DLD1 (cell line): Measurements from ENCODE around the gene KLHL21.
"Not testable (repeated sequence)": the region's sequence is repeated elsewhere in the genome, so short reads cannot be mapped to it uniquely, and the experiment has no call there.

Experiments used
- in situ Hi-C: cut with HindIII; loops from 2 replicates; pipeline ENCODE4 v1.10.0; 2017; ENCODE audit warnings: low sequenced_read_pairs

Gene KLHL21

GRCh38 chr1:6585081-6585722, 17.5 kb downstream of the KLHL21 start:
- in situ Hi-C loops = no loop called here

DNA sequence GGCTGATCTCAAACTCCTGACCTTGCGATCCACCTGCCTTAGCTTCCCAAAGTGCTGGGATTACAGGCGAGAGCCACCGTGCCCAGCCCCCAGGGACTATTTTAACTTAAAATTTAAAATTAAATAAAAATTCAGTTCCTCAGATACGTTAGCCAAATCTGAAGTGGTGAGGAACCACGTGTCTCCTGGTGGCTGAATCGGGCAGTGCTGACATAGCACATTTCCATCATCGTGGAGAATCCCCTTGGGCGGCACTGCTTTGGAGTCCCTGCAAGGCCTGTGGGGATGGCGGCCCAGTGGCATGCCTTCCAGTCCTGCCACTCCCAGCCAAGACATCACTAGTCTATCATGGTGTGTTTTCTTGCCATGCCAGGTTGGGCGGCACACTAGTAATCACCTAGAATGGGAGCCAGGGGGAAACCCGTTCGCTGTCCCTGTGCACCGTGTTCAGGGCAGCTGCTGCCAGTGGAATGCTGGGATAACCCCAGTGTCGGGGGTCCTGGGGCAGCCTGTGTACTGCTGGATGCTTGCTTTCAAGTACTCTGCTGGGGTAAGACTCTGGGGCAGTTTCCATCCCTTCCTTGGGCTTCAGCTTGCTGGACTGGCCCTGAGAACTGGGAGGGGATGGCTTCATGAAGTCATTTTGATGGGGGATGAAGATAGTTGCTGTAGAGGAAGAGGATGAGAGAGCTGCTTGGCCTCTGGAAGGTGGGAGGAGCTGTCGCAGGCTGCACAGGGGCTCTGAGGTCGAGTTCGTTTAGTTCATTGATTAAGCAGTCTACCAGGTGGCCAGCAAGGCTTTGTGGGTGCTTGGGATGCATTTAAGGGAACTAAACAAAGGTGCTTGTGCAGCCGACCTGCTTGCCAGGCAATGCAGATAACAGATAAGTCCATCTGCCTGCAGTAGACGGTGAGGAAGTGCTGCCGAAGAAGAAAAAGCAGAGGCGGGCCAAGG, 18.3 kb downstream of the KLHL21 start:
- in situ Hi-C loops = no loop called here

DNA sequence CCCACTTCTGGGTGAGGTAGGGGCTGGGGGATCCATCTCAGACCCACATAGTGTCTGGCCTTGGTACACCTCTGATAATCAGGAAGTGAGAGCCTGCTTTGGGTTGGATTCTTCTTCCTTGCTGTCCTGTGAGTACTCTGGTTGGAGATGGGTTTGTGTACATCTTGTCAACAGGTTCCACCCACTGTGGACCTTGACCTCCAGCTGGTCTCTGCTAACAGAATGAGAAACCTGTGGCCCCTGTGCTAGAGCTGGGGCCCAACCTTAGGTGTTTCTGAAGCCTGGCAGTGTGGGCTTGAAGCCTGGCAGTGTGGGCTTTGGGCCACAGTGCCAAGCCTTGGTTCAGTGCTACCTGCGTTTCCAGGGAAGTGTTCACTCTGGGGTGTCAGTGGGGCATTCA, 20.3 kb downstream of the KLHL21 start:
- in situ Hi-C loops = no loop called here

DNA sequence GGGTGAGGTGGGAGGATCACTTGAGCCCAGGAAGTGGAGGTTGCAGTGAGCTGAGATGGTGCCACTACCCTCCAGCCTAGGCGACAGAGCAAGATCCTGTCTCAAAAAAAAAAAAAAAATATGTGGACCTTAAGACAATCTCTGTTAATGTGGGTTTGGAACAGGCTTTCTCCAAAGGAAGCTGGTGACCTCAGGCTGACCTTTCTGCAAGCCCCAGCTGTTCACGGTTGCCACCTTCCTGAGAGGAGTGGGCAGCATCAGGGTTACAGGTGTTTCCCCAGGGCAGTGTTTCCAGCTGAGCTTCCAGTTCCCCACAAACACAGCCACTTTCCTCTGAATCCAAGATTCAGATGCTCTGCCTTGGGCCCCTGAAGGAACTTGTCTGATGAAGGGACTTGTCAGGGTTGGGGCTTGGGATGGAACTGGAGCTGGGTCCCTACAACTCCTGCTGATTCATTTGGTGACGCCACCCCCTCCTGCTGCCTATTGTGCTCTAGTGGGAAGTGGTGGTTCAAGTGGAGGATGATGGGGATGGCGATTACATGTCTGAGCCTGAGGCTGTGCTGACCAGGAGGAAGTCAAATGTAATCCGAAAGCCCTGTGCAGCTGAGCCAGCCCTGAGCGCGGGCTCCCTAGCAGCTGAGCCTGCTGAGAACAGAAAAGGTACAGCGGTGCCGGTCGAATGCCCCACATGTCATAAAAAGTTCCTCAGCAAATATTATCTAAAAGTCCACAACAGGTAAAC, 20.9 kb downstream of the KLHL21 start:
- in situ Hi-C loops = no loop called here

- in situ Hi-C loops = no loop called here
Measured at GRCh38 chr1:6580593-6581409, 21.9 kb downstream of the KLHL21 start.

DNA sequence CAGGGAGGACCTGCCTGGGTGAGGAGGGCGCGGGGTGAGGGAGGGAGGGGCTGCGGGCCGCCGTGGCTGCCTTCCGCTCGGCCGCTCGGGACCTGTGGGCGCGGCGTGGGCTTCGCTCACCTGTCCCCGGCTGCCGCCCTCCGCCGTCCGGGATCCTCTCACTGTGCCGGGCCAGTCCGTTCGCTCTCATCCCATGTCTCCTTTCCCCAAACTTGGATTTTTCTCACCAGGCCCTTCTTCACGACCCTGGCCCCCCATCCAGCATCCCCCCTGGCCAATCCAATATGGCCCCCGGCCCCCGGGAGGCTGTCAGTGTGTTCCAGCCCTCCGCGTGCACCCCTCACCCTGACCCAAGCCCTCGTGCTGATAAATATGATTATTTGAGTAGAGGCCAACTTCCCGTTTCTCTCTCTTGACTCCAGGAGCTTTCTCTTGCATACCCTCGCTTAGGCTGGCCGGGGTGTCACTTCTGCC, 22.5 kb downstream of the KLHL21 start:
- in situ Hi-C loops = no loop called here

DNA sequence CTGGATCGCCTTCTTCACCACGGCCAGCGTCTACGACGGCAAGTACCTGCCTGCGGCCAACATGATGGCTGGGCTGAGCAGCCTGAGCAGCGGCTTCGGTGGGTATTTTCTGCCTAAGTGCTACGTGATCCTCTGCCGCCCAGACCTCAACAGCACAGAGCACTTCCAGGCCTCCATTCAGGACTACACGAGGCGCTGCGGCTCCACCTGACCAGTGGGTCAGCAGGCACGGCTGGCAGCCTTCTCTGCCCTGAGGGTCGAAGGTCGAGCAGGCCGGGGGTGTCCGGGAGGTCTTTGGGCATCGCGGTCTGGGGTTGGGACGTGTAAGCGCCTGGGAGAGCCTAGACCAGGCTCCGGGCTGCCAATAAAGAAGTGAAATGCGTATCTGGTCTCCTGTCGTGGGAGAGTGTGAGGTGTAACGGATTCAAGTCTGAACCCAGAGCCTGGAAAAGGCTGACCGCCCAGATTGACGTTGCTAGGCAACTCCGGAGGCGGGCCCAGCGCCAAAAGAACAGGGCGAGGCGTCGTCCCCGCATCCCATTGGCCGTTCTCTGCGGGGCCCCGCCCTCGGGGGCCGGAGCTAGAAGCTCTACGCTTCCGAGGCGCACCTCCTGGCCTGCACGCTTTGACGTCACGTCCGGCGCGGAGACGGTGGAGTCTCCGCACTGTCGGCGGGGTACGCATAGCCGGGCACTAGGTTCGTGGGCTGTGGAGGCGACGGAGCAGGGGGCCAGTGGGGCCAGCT, 23.1 kb downstream of the KLHL21 start, which contains the start of gene ZBTB48:
Gene ZBTB48 (plus strand): TSS at position 621 of the 745 bp plus-strand sequence. CDS start 616 bp downstream, outside the sequence.
- in situ Hi-C loops = no loop called here

GRCh38 chr1:6578624-6579373, 23.9 kb downstream of the KLHL21 start:
- in situ Hi-C loops = no loop called here

GRCh38 chr1:6577831-6578525, 24.7 kb downstream of the KLHL21 start:
- in situ Hi-C loops = no loop called here

DNA sequence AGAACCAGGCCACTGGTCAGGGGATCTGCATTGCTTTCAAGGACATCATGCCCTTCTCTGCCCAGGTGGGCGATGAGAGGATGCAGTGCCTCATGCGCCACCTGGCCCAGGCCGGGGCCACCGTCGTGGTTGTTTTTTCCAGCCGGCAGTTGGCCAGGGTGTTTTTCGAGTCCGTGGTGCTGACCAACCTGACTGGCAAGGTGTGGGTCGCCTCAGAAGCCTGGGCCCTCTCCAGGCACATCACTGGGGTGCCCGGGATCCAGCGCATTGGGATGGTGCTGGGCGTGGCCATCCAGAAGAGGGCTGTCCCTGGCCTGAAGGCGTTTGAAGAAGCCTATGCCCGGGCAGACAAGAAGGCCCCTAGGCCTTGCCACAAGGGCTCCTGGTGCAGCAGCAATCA, 27.9 kb downstream of the KLHL21 start:
- in situ Hi-C loops = no loop called here

DNA sequence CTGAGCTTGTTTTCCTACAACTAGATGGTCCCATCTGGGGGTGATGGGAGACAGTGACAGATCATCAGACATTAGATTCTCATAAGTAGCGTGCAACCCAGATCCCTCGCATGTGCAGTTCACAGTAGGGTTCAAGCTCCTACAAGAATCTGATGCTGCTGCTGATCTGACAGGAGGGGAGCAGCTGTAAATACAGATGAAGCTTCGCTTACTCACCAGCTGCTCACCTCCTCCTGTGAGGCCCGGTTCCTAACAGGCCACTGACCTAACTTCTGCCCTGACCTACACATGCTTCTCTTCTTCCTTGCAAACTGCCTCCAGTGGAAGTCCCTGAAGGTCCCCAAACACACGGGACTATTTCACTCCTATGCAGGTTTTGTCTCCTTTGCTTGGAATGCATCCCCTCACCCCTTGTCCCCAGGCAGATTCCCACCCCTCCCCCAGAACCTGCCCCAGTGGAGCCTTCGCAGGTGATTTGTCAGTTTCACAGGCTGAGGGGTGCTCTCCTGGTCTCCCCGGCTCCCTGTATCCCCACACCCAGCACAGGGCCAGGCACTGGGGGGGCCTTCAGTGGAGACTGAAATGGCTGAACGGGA, 28.5 kb downstream of the KLHL21 start:
- in situ Hi-C loops = no loop called here

DNA sequence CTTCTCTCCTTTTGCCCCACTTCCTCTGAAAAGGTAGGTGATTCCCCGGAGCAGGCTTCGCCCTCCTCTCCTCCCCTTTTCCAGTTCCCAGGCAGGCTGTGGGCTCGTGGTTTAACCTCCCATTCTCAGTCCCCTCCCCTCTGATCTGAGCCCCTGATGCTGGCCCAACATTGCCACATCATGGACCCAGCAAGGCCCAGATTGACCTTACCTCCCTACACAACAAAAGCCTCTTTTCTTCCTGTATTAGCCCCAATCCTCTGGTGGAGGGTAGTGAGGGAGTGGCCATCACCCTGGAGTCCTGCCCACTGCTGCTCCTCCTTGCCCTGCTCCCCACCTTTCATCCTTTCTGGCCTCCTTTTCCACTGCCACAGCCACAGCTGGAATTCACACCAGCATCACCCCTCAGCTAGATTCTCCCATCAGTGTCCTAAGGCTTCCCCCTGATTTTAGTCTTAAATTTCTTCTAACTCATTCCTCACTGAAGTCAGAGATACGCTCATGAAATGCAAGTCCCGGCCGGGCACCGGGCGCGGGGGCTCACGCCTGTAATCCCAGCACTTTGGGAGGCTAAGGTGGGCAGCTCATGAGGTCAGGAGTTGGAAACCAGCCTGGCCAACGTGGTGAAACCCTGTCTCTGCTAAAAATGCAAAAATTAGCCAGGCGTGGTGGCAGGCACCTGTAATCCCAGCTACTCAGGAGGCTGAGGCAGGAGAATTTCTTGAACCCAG, 29.9 kb downstream of the KLHL21 start:
- in situ Hi-C loops = no loop called here

DNA sequence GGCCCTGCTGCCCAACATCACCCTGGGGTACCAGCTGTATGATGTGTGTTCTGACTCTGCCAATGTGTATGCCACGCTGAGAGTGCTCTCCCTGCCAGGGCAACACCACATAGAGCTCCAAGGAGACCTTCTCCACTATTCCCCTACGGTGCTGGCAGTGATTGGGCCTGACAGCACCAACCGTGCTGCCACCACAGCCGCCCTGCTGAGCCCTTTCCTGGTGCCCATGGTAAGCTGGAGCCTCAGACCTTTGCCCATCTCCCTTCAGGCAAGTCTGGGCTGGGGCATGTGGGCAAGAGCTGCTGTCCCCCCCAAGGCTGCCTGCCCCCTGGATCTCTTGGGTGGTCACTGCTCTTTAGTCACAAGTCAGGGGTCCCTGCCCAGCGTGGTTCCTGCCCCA, 31.7 kb downstream of the KLHL21 start:
- in situ Hi-C loops = no loop called here

- in situ Hi-C loops = no loop called here
Measured at GRCh38 chr1:6570100-6570499, 32.6 kb downstream of the KLHL21 start.

DNA sequence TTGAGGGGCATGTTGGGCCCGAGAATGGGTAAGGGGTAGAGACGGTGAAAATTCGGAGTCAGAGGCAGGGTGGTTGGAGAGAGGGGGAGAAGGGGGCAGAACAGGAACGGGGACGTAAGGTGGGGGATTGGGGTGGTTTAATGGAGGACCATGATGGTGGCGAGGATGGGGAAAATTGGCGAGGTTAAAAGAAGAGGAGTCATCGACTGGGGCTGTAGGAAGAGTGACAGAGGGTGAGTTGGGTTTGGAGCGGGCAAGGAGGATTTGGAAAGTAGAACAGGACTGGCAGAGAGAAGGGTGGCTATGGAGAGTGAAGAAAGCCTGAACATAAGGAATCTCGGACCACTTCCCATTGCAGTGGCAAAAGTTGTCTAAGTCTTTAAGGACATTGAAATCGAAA, 33.6 kb downstream of the KLHL21 start:
- in situ Hi-C loops = no loop called here

DNA sequence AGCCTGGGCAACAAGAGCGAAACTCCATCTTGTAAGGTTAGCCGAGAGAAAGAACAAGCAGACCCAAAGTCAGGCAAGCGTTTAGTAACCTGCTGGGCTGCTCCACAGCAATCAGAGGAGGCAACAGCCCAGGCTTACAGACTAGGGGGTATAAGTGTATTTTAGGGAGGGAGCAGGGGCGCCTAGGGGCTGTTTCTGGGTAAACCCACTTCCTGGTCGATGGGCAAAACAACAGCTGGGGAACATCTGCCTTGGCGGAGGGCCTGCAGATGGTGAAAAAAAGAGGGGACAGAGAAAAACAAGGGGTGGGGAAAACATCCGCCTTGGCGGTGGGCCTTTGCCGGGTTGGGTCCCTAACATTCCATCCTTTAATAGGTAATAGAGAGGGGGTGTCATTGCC, 42.4 kb downstream of the KLHL21 start:
- in situ Hi-C loops = no loop called here

DNA sequence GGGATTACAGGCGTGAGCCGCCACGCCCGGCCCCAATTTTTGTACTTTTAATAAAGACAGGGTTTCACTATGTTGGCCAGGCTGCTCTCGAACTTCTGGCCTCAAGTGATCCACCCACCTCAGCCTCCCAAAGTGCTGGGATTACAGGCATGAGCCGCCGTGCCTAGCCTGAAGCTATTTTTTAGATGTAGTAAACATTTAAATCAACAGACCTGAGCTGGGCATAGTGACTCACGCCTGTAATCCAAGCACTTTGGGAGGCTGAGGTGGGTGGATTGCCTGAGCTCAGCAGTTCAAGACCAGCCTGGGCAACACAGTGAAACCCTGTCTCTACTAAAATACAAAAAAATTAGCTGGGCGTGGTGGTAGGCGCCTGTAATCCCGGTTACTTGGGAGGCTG, 43.5 kb downstream of the KLHL21 start:
- in situ Hi-C loops = not testable (repeated sequence)
